Measurements from ENCODE around the gene TMIE. TPM values are rescaled to one million over a fixed set of nuclear protein-coding genes. Genes with fewer than 3 reads are reported as not detected.

The TMIE gene
- total RNA-seq, 1 donor from 2014 or later: 0.44 TPM

GRCh38 chr3:46670000-46670890, 30.9 kb upstream of the TMIE start:
- ChIA-PET CTCF (no interaction called here), POLR2A (no interaction called here)
- intact Hi-C loops (cut with micrococcal nuclease): no loop called here
- Mint-ChIP-seq H3K27me3 (peaks cover 8% of the 10 kb centered on the region), H3K4me1 (no peaks in the 10 kb centered on the region), H3K4me3 (no peak overlapping the region), H3K27ac (no peak overlapping the region), H3K9me3 (no peaks in the 10 kb centered on the region), H3K36me3 (ENCODE audit: low read depth) (no peaks in the 10 kb centered on the region)
- ATAC-seq (ENCODE audit: low read depth) (no peak), DNase-seq (peak; percentile 9)
- no peak for TF ChIP-seq CTCF (IDR thresholded peaks at IDR 0.05)

- Mint-ChIP-seq H3K4me3 (no peak overlapping the region), H3K9me3 (no peaks in the 10 kb centered on the region), H3K27me3 (peaks cover 8% of the 10 kb centered on the region), H3K4me1 (no peaks in the 10 kb centered on the region), H3K36me3 (ENCODE audit: low read depth) (no peaks in the 10 kb centered on the region), H3K27ac (no peak overlapping the region)
- DNase-seq (no peak), ATAC-seq (ENCODE audit: low read depth) (no peak)
- intact Hi-C loops (cut with micrococcal nuclease): no loop called here
- no peak for TF ChIP-seq CTCF (IDR thresholded peaks at IDR 0.05)
- ChIA-PET POLR2A (no interaction called here), CTCF (no interaction called here)
Measured at GRCh38 chr3:46670891-46671427, 30.2 kb upstream of the TMIE start.

- no peak for TF ChIP-seq CTCF (IDR thresholded peaks at IDR 0.05)
- Mint-ChIP-seq H3K27ac (no peak overlapping the region), H3K36me3 (ENCODE audit: low read depth) (no peaks in the 10 kb centered on the region), H3K4me3 (no peak overlapping the region), H3K27me3 (peaks cover 8% of the 10 kb centered on the region), H3K9me3 (no peaks in the 10 kb centered on the region), H3K4me1 (no peaks in the 10 kb centered on the region)
- no peak for ATAC-seq (ENCODE audit: low read depth)
- intact Hi-C loops (cut with micrococcal nuclease): no loop called here
- no peak for DNase-seq
- ChIA-PET CTCF (interaction anchor here (1.2 kb wide), 1 partner anchor 183 kb away, joined by 4 read pairs; no protein-coding TSS in a partner anchor), POLR2A (no interaction called here)
Measured at GRCh38 chr3:46671541-46672348, 29.4 kb upstream of the TMIE start.

GRCh38 chr3:46672349-46672695, 28.9 kb upstream of the TMIE start:
- Mint-ChIP-seq H3K4me1 (no peaks in the 10 kb centered on the region), H3K27me3 (peaks cover 8% of the 10 kb centered on the region), H3K27ac (no peak overlapping the region), H3K36me3 (ENCODE audit: low read depth) (no peaks in the 10 kb centered on the region), H3K9me3 (no peaks in the 10 kb centered on the region), H3K4me3 (no peak overlapping the region)
- ATAC-seq (ENCODE audit: low read depth) (no peak), DNase-seq (no peak)
- intact Hi-C loops (cut with micrococcal nuclease): no loop called here
- ChIA-PET CTCF (interaction anchor here (1.2 kb wide), 1 partner anchor 184 kb away, joined by 4 read pairs; no protein-coding TSS in a partner anchor), POLR2A (no interaction called here)
- TF ChIP-seq CTCF (IDR thresholded peaks at IDR 0.05): no peak

All from activated B cell treated with CpG ODN at 0.5 μM for 24 hours (primary cell).